ENCODE data around the gene TPT1. TPM values are rescaled to one million over a fixed set of nuclear protein-coding genes. Genes with fewer than 3 reads are reported as not detected.

Gene TPT1
- polyA plus RNA-seq, 2 of the 4 experiments (the other 2 are of a cell fraction), result 2,486 to 3,850 TPM

- TF ChIP-seq MAZ (IDR thresholded peaks at IDR 0.05; ENCODE audit: borderline replicate concordance, low read depth, low read length), result no peak
- TF ChIP-seq KDM1A (IDR thresholded peaks at IDR 0.05; ENCODE audit: low read depth), result no peak
- no peak for TF ChIP-seq USF2 (IDR thresholded peaks at IDR 0.05)
- 54% methylated on average over 3 of the region's 3 CpGs for WGBS (ENCODE audit: missing lambda C conversion rate)
- Histone ChIP-seq H3K4me1 (peaks cover 12% of the 10 kb centered on the region), H3K27ac (no peak overlapping the region), H3K4me2 (no peak overlapping the region), H3K4me3 (no peak overlapping the region), H3K9me3 (no peaks in the 10 kb centered on the region)
- ChIA-PET CTCF (interaction anchor here (1.1 to 5.0 kb wide), 3 partner anchors 14 to 30 kb away, joined by 3 to 59 read pairs (median 4); no protein-coding TSS in a partner anchor), POLR2A (no interaction called here)
- DNase-seq (ENCODE audit: low read depth in 1 of 2, low spot score in 1 of 2) (no peak), FAIRE-seq (no peak), ATAC-seq (no peak)
Observed at GRCh38 chr13:45368571-45368970, 27.6 kb upstream of the TPT1 start.

GRCh38 chr13:45368005-45368404 lies 27.0 kb upstream of the TPT1 start:
- peak overlapping the region in 1 of 2 experiments; percentile 10; a peak in 1 of 6 replicates for H3K27ac ChIP-seq
- no peaks in the 10 kb centered on the region for H3K9me3 ChIP-seq
- ATAC-seq, result no peak
- no peak overlapping the region for H3K4me3 ChIP-seq
- peaks cover 12% of the 10 kb centered on the region for H3K4me1 ChIP-seq
- TF ChIP-seq ESRRA (IDR thresholded peaks at IDR 0.05; ENCODE audit: borderline replicate concordance, low read length), result no peak
- no peak for TF ChIP-seq KDM1A (IDR thresholded peaks at IDR 0.05; ENCODE audit: low read depth)
- no peak for TF ChIP-seq REST (IDR thresholded peaks at IDR 0.05)
- TF ChIP-seq NPAS2 (CRISPR knock-in tag; IDR thresholded peaks at IDR 0.05; ENCODE audit: borderline replicate concordance), result no peak
- no peak for TF ChIP-seq EHMT2 (IDR thresholded peaks at IDR 0.05; ENCODE audit: low read depth)
- TF ChIP-seq HOXB5 (CRISPR knock-in tag; IDR thresholded peaks at IDR 0.05), result no peak
- TF ChIP-seq POLR2A (IDR thresholded peaks at IDR 0.05; ENCODE audit: low read length), result no peak
- TF ChIP-seq NFE2L2 (conservative IDR thresholded peaks at IDR 0.05; ENCODE audit: low read length), result no peak
- FAIRE-seq, result no peak
- no peak overlapping the region for H3K4me2 ChIP-seq
- ChIA-PET CTCF (interaction anchor here (1.9 to 5.0 kb wide), 2 partner anchors 26 to 31 kb away, joined by 4 to 59 read pairs; no protein-coding TSS in a partner anchor), POLR2A (interaction anchor here (0.8 to 1.5 kb wide), 2 partner anchors 26 to 28 kb away, joined by 3 to 9 read pairs; no protein-coding TSS in a partner anchor)
- WGBS (ENCODE audit: missing lambda C conversion rate), result 89% methylated on average over 4 of the region's 4 CpGs
- DNase-seq (ENCODE audit: low read depth in 1 of 2, low spot score in 1 of 2), result no peak

- peaks cover 14% of the 10 kb centered on the region for H3K4me1 ChIP-seq
- POLR2A ChIA-PET, result interaction anchor here (0.8 to 1.5 kb wide), 2 partner anchors 26 to 27 kb away, joined by 3 to 9 read pairs; no protein-coding TSS in a partner anchor
Observed at GRCh38 chr13:45367358-45367757, 26.4 kb upstream of the TPT1 start.

GRCh38 chr13:45365558-45365885 lies 24.5 kb upstream of the TPT1 start:
- ChIA-PET POLR2A (interaction anchor here (0.6 kb wide), 1 partner anchor 31 kb away, joined by 3 read pairs; no protein-coding TSS in a partner anchor), CTCF (interaction anchor here (1.2 kb wide), 1 partner anchor 21 kb away, joined by 3 read pairs; no protein-coding TSS in a partner anchor)
- Histone ChIP-seq H3K4me2 (no peak overlapping the region), H3K27ac (no peak overlapping the region), H3K9me3 (no peaks in the 10 kb centered on the region), H3K4me1 (peaks cover 28% of the 10 kb centered on the region), H3K4me3 (no peak overlapping the region)
- no peak for FAIRE-seq
- WGBS (ENCODE audit: missing lambda C conversion rate), result 91% methylated on average over 4 of the region's 4 CpGs
- TF ChIP-seq RARB (CRISPR knock-in tag; IDR thresholded peaks at IDR 0.05) (no peak), REST (IDR thresholded peaks at IDR 0.05) (no peak), POLR2A (IDR thresholded peaks at IDR 0.05; ENCODE audit: low read length) (no peak), ESRRA (IDR thresholded peaks at IDR 0.05; ENCODE audit: borderline replicate concordance, low read length) (no peak), RAD21 (conservative IDR thresholded peaks at IDR 0.05 in 1 of 2, IDR thresholded peaks at IDR 0.05 in 1 of 2) (no peak), FOSL2 (IDR thresholded peaks at IDR 0.05) (no peak), FOSL2 (CRISPR knock-in tag; IDR thresholded peaks at IDR 0.05) (no peak), HOXA7 (CRISPR knock-in tag; IDR thresholded peaks at IDR 0.05) (no peak), RFX5 (IDR thresholded peaks at IDR 0.05) (no peak), KDM1A (IDR thresholded peaks at IDR 0.05; ENCODE audit: low read depth) (no peak)
- ATAC-seq, result no peak
- DNase-seq (ENCODE audit: low read depth in 1 of 2, low spot score in 1 of 2), result no peak

More at GRCh38 chr13:45367358-45367757, 26.4 kb upstream of the TPT1 start:
- peak overlapping the region; percentile 32; the same call in 1 of the 3 replicates for H3K4me2 ChIP-seq
- H3K9me3 ChIP-seq, result no peaks in the 10 kb centered on the region
- H3K27ac ChIP-seq, result peak overlapping the region in 1 of 2 experiments; percentile 56; a peak in 2 of 6 replicates
- H3K4me3 ChIP-seq, result no peak overlapping the region
- CTCF ChIA-PET, result interaction anchor here (0.7 to 1.9 kb wide), 3 partner anchors 18 to 31 kb away, joined by 3 to 4 read pairs (median 4); no protein-coding TSS in a partner anchor
- WGBS (ENCODE audit: missing lambda C conversion rate), result 53% methylated on average over 2 of the region's 2 CpGs
- DNase-seq (ENCODE audit: low read depth in 1 of 2, low spot score in 1 of 2) (peak; percentile 63 to 80), FAIRE-seq (no peak), ATAC-seq (peak; percentile 79 to 95)
- no peak for TF ChIP-seq EP300 (IDR thresholded peaks at IDR 0.05)
- no peak for TF ChIP-seq FOSL2 (IDR thresholded peaks at IDR 0.05)
- peak; percentile 67 for TF ChIP-seq FOSL2 (CRISPR knock-in tag; IDR thresholded peaks at IDR 0.05)

Measured in A549 (cell line).